ENCODE measurements around the gene DDX51. TPM values are rescaled to one million over a fixed set of nuclear protein-coding genes. Genes with fewer than 3 reads are reported as not detected.

Gene DDX51
- total and polyA plus RNA-seq, 4 donors = 2.5 to 7.5 (median 5.5) TPM

GRCh38 chr12:132151766-132152410 lies 7.8 kb upstream of the DDX51 start:
- TF ChIP-seq ZBTB33 (IDR thresholded peaks at IDR 0.05) = no peak
- TF ChIP-seq RXRA (IDR thresholded peaks at IDR 0.05) = no peak
- no peak for TF ChIP-seq RAD21 (IDR thresholded peaks at IDR 0.05)
- TF ChIP-seq, protein P1, sequence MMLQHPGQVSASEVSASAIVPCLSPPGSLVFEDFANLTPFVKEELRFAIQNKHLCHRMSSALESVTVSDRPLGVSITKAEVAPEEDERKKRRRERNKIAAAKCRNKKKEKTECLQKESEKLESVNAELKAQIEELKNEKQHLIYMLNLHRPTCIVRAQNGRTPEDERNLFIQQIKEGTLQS (IDR thresholded peaks at IDR 0.05) = no peak
- TF ChIP-seq MAX (IDR thresholded peaks at IDR 0.05) = no peak
- H3K4me1 ChIP-seq (ENCODE audit: control insufficient read depth in 4 of 4, insufficient read depth in 4 of 4, low read length in 3 of 4) = peaks cover 0 to 7% (median 2%) of the 10 kb centered on the region in 4 donors
- no peak for DNase-seq (ENCODE audit: low spot score)
- H3K9me3 ChIP-seq (ENCODE audit: control insufficient read depth in 4 of 4, low read length in 3 of 4) = no peaks in the 10 kb centered on the region
- no peaks in the 10 kb centered on the region for H3K27me3 ChIP-seq (ENCODE audit: control insufficient read depth in 4 of 4, insufficient read depth in 4 of 4, low read length in 3 of 4)
- H3K9ac ChIP-seq (ENCODE audit: low read depth in 1 of 2, low read length in 2 of 2) = no peak overlapping the region
- no peak overlapping the region for H3K4me3 ChIP-seq (ENCODE audit: low read depth in 1 of 3, low read length in 3 of 3)
- H3K27ac ChIP-seq (ENCODE audit: low read depth in 1 of 2, low read length in 2 of 2) = no peak overlapping the region
- 93% methylated on average over 32 of the region's 32 CpGs for WGBS
- peaks cover 0 to 8% (median 4%) of the 10 kb centered on the region in 4 donors for H3K36me3 ChIP-seq (ENCODE audit: control insufficient read depth in 4 of 4, insufficient read depth in 3 of 4, low read depth in 1 of 4, low read length in 3 of 4)

GRCh38 chr12:132151145-132151765 lies 7.1 kb upstream of the DDX51 start:
- Histone ChIP-seq H3K4me3 (ENCODE audit: low read depth in 1 of 3, low read length in 3 of 3) (no peak overlapping the region), H3K36me3 (ENCODE audit: control insufficient read depth in 4 of 4, insufficient read depth in 3 of 4, low read depth in 1 of 4, low read length in 3 of 4) (peaks cover 0 to 8% (median 4%) of the 10 kb centered on the region in 4 donors), H3K27me3 (ENCODE audit: control insufficient read depth in 4 of 4, insufficient read depth in 4 of 4, low read length in 3 of 4) (no peaks in the 10 kb centered on the region), H3K9ac (ENCODE audit: low read depth in 1 of 2, low read length in 2 of 2) (no peak overlapping the region), H3K27ac (ENCODE audit: low read depth in 1 of 2, low read length in 2 of 2) (no peak overlapping the region), H3K4me1 (ENCODE audit: control insufficient read depth in 4 of 4, insufficient read depth in 4 of 4, low read length in 3 of 4) (peaks cover 0 to 7% (median 2%) of the 10 kb centered on the region in 4 donors), H3K9me3 (ENCODE audit: control insufficient read depth in 4 of 4, low read length in 3 of 4) (no peaks in the 10 kb centered on the region)
- WGBS = 96% methylated on average over 36 of the region's 36 CpGs
- DNase-seq (ENCODE audit: low spot score) = no peak
- no peak for TF ChIP-seq FOXA1 (IDR thresholded peaks at IDR 0.05)
- no peak for TF ChIP-seq FOXA2 (IDR thresholded peaks at IDR 0.05)
- TF ChIP-seq MAX (IDR thresholded peaks at IDR 0.05) = no peak
- TF ChIP-seq ZBTB33 (IDR thresholded peaks at IDR 0.05) = no peak
- TF ChIP-seq, protein P2, sequence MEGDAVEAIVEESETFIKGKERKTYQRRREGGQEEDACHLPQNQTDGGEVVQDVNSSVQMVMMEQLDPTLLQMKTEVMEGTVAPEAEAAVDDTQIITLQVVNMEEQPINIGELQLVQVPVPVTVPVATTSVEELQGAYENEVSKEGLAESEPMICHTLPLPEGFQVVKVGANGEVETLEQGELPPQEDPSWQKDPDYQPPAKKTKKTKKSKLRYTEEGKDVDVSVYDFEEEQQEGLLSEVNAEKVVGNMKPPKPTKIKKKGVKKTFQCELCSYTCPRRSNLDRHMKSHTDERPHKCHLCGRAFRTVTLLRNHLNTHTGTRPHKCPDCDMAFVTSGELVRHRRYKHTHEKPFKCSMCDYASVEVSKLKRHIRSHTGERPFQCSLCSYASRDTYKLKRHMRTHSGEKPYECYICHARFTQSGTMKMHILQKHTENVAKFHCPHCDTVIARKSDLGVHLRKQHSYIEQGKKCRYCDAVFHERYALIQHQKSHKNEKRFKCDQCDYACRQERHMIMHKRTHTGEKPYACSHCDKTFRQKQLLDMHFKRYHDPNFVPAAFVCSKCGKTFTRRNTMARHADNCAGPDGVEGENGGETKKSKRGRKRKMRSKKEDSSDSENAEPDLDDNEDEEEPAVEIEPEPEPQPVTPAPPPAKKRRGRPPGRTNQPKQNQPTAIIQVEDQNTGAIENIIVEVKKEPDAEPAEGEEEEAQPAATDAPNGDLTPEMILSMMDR (IDR thresholded peaks at IDR 0.05; ENCODE audit: low read depth, low read length, missing input control) = no peak
- TF ChIP-seq HNF4A (conservative IDR thresholded peaks at IDR 0.05) = no peak
- no peak for TF ChIP-seq EGR1 (IDR thresholded peaks at IDR 0.05; ENCODE audit: low read depth in 2 of 2)
- TF ChIP-seq RXRA (IDR thresholded peaks at IDR 0.05) = no peak
- TF ChIP-seq, protein P3, sequence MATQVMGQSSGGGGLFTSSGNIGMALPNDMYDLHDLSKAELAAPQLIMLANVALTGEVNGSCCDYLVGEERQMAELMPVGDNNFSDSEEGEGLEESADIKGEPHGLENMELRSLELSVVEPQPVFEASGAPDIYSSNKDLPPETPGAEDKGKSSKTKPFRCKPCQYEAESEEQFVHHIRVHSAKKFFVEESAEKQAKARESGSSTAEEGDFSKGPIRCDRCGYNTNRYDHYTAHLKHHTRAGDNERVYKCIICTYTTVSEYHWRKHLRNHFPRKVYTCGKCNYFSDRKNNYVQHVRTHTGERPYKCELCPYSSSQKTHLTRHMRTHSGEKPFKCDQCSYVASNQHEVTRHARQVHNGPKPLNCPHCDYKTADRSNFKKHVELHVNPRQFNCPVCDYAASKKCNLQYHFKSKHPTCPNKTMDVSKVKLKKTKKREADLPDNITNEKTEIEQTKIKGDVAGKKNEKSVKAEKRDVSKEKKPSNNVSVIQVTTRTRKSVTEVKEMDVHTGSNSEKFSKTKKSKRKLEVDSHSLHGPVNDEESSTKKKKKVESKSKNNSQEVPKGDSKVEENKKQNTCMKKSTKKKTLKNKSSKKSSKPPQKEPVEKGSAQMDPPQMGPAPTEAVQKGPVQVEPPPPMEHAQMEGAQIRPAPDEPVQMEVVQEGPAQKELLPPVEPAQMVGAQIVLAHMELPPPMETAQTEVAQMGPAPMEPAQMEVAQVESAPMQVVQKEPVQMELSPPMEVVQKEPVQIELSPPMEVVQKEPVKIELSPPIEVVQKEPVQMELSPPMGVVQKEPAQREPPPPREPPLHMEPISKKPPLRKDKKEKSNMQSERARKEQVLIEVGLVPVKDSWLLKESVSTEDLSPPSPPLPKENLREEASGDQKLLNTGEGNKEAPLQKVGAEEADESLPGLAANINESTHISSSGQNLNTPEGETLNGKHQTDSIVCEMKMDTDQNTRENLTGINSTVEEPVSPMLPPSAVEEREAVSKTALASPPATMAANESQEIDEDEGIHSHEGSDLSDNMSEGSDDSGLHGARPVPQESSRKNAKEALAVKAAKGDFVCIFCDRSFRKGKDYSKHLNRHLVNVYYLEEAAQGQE (IDR thresholded peaks at IDR 0.05) = no peak
- TF ChIP-seq RAD21 (IDR thresholded peaks at IDR 0.05) = no peak
- no peak for TF ChIP-seq NR2F2 (IDR thresholded peaks at IDR 0.05)
- TF ChIP-seq SP1 (IDR thresholded peaks at IDR 0.05) = no peak
- TF ChIP-seq, protein P1 (IDR thresholded peaks at IDR 0.05) = no peak
- no peak for TF ChIP-seq TAF1 (conservative IDR thresholded peaks at IDR 0.05)
- no peak for TF ChIP-seq GABPA (IDR thresholded peaks at IDR 0.05 in 1 of 2, conservative IDR thresholded peaks at IDR 0.05 in 1 of 2)

Data from liver (tissue), 9 donors.